DMS79 (cell line): ENCODE data around the gene IL36A.

Experiments used
- DNase-seq: peaks from one replicate; lab custom pipeline; 2025; lab: John Stamatoyannopoulos, UW

Gene IL36A

GRCh38 chr2:113050921-113051895 is 45.9 kb downstream of the IL36A start:
- no peak for DNase-seq

DNA sequence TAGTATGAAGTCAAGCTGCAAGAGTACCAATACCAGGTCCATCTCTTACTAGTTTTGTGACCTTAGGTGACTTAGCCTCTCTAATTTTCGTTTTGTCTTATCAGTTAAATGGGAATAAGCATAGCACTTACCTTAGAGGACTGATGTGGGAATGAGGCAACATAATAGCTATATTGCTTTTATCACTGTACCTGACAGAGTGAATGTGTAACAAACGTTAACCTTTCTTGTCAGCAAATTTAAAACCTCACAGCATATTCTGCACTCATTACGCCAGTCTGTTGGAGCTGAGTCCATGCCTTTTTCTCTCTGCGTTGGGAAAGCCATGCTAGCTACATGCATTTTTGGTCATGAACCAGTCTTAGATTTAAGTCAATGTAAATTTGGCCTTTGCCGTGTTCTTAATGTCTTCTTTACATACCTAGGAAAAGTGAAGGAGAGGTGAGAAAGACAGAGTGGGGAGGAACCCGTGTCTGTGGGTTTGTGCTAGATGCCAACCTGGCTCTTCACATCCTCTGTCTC is 47.2 kb downstream of the IL36A start, which contains the start of gene IL36B:
Gene IL36B, minus strand, starts transcription at position 472 of the 522 bp plus-strand sequence.
- DNase-seq, result no peak

GRCh38 chr2:113053666-113054065 is 48.4 kb downstream of the IL36A start:
- DNase-seq, result no peak

DNA sequence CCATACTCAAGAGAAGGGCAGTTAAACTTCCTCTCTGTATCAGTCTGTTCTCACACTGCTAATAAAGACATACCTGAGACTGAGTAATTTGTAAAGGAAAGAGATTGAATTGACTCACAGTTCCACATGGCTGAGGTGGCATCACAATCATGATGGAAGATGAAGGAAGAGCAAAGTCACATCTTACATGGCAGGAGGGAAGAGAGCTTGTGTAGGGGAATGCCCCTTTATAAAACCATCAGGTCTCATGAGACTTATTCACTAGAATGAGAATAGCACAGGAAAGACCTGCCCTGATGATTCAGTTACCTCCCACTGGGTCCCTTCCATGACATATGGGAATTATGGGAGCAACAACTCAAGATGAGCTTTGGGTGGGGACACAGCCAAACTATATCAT is 48.8 kb downstream of the IL36A start:
- DNase-seq, result no peak

DNA sequence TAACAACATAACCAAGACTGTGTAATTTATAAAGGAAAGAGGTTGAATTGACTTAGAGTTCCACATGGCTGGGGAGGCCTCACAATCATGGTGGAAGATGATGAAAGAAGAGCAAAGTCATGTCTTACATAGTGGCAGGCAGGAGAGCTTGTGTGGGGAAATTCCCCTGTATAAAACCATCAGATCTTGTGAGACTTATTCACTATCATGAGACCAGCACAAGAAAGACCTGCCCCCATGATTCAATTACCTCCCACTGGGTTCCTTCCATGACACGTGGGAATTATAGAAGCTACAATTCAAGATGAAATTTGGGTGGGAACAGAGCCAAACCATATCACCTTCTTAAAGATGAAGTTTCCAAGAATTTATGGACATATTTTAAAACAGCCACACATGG is 51.3 kb downstream of the IL36A start:
- DNase-seq, result no peak

DNA sequence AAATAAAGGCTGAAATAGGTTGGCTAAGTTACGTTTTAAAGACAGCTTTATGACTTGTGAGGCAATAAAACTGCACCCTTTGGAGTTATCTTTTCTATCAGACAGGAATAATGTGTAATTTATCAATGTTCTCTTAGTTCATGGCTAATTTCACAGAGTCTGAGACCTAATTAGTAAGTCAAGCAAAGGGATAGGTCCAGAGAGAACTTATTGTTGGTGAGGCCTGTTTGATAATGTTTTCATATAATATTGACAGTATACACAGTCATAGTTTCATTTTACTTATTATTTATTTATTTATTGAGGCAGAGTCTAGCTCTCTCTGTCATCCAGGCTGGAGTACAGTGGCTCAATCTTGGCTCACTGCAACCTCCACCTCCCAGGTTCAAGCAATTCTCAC is 51.9 kb downstream of the IL36A start:
- no peak for DNase-seq
